HG03521 (cell line): ENCODE results near the gene TNFSF8.

Experiments used
- ATAC-seq: cut with Tn5 transposase; IDR thresholded peaks from one replicate; pipeline ENCODE4 v1.9.1; 2021; ENCODE audit warnings: mild to moderate bottlenecking, moderate library complexity; ENCODE audit not compliant: unreplicated experiment

Gene TNFSF8

DNA sequence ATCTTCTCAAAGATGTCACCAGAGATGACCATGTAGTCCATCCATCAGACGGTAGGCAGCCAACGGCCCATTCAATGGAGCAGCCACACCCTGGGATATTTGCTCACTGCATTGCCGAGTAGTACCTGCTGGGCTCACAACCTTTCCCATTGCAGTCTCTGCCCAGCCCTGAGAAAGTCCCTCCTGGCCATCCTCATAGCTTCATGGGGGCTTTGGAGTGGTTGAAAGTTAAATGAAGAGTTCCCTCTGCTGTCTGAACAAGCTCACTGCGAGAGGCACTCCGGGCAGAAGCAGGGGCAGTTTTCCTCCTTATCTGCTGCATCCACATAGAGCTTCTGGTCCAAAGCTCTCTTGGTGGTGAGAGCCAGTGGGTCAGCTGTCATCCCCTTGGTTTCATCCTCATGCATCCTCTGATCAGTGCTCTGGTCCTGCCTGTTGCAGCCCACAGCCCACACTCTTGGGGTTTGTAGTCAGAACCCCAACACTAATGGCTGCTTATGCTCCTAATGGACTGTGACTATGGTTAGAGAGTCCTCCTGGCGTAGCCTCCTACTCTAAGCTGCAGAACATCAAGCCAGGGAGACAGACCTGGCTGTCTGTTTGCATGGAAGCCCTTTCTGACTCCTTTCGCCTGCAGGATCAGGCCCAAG is 23.3 kb downstream of the TNFSF8 start:
- no peak for ATAC-seq

- no peak for ATAC-seq
These were observed 25.0 kb downstream of the TNFSF8 start for GRCh38 chr9:114905170-114905940.

- no peak for ATAC-seq
These were observed 27.4 kb downstream of the TNFSF8 start for GRCh38 chr9:114902786-114903524.

GRCh38 chr9:114900942-114901802 is 29.2 kb downstream of the TNFSF8 start:
- ATAC-seq, result no peak

- no peak for ATAC-seq
These were observed 30.4 kb downstream of the TNFSF8 start for GRCh38 chr9:114899995-114900394.

DNA sequence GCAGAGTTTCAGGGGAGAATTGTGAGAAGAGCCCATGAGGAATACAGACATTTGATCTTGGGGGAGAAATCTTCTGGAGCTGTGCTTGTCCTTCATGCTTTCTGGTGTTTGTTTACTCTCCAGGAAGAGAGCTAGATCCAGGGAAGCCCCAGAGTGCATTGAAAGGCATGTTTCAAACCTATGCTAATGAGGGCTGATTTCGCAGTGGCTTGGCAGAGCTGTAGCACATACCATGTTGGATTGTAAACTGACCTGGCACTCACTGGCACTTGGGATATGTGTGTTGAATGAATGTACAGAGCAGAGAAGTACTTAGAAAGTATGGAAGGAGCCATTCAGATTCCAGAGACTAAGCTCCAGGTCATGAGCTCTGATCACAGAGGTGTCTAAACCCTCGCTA is 30.9 kb downstream of the TNFSF8 start:
- no peak for ATAC-seq

- no peak for ATAC-seq
These were observed 31.6 kb downstream of the TNFSF8 start for GRCh38 chr9:114898741-114899140.

DNA sequence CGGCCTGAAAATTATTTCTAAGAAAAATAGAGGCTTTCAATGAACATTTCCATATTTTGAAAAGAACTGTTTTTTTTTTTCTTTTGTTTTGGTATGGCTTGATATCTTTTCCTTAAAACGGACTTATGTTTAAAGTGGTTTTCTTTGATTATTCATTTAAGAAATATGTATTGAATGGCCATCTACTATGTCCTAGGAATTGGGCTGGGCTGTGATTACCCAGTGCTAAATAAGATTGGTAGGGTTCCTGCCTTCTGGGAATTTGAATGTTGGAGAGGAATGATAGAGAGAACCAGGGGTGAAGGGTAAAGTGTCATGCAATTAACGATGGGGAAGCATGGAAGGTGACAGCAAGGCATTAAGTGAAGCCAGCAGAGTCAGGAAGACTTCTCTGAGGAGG is 33.2 kb downstream of the TNFSF8 start:
- ATAC-seq, result no peak

- ATAC-seq, result no peak
These were observed 34.0 kb downstream of the TNFSF8 start for GRCh38 chr9:114896344-114896743.

DNA sequence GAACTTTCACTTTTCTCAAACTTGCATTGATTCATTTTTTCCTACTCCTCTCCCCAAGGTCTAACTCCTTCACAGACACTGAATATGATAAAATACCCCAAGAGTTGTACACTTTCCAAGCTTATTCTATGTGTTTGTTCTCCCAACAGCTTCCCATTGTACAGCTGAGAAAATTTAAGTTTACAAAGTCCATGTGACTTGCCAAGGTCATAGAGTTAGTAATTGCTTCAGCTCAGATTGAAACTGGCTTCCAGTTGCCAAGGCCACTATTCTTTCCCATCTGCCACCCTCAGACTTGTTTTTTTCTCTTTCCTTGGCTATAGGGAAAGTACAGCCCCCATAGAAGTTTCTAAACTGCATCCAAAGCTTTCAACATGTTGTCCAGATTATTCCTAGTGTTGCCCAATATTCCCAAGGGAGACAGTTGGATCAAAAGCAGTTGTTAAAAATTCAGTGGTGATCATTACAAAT is 34.8 kb downstream of the TNFSF8 start:
- ATAC-seq, result no peak

DNA sequence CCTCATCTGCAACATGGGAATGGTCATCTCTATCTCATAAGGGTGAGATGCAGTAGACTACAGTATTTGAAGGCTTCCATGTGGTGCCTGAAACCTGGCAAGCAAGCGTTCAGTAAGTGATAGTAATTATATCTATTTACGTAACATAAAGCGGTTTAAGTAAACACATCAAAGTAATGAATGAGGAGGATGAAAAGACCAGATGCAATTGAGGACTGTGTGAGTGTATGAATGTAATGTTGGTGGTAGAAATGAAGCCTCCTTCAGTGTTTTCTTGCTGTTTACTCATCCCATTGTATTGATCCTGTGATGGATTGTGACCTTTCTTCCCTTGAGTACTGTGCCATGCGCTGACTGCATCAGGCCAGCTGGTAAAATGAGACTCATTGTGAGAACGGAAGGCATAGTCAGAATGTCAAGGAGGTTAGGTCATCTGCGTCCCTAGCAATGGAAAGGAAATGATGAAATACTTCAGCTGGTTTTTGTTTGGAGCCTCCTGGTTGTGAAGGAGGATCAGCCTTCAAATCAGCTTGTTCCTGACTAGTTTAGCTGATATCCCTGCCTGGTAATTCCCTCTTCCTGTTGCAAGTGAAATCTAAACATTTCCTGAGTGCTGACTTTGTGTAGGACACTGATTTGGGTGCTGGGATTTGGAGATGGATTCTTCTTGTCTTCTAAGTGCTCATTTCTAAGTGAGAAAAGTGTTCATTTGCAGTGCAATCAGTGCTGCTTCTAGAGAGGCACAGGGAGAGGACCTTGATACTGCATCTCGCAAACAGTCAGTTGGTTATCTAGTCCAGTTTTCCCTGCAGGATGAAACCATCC is 35.6 kb downstream of the TNFSF8 start:
- ATAC-seq, result no peak

GRCh38 chr9:114894206-114894605 is 36.2 kb downstream of the TNFSF8 start:
- ATAC-seq, result no peak

DNA sequence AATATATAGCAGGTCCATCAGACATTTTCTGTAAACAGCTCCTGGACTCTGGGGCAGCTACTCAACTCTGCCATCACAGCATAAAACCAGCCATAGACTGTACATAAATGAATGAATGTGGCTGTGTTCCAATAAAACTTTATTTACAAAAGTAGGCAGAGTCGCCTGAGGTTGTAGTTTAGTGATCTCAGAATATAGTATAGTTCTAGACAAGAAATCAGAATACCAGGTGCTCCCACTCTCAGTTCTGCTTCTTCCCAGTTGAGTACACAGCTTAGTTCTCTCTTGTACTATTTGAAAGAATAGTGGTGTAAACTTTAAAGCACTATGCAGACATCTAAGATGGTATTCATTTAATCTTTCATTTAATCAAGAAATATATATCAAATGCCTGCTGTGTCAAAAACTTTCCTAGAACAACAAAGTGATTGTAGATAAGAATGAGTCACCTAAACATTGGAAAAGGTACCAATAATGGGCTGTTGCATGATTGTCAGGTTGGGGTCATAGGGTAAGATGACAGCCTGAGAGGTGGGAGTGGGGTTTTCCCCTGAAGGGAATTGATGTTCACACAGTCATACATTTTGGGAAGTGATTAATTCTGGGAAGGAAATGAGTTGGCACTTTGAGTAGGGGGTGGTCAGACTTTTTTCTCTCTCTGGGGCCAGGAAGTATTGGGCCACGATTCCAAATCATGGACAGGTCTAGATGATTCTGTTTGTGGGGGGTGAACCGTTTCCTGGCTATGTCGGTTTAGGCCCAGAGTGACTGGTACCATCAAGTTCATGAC is 37.0 kb downstream of the TNFSF8 start:
- ATAC-seq, result no peak

- no peak for ATAC-seq
These were observed 40.6 kb downstream of the TNFSF8 start for GRCh38 chr9:114889802-114890224.

DNA sequence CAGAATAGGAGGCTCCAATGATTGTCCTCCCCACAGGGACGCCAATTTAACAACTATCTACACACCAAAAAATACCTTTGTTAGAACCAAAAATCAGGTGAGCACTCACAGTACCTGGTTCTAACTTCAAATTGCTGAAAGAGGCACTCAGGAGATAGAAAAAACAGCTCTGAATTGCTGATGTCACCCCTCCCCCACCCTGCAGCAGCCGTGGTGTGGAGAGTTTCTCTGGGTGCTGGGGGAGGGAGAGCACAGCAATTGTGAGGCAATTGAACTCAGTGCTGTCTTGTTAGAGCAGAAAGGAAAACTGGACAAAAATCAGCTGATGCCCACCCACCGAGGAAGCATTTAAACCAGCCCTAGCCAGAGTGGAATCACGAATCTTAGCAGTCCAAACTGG is 41.8 kb downstream of the TNFSF8 start:
- ATAC-seq, result no peak

GRCh38 chr9:114887963-114888362 is 42.4 kb downstream of the TNFSF8 start:
- no peak for ATAC-seq

GRCh38 chr9:114884787-114885452 is 45.5 kb downstream of the TNFSF8 start:
- ATAC-seq, result no peak

DNA sequence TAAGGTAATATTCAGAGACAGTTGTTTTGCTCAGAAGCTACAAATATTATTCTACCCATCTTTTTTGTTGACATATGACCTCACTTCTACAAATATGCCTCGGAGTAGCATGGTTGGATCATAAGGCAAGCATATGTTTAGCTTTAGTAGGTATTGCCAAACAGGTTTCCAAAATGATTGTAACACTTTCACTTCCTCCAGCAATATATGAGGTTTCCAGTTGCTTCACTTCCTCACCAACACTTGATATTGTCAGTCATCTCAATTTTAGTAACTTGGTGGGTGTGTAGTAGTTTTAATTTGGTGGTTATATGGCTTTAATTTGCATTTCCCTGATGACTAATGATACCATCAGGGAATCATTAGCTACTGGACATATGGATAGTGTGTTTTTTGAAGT is 46.7 kb downstream of the TNFSF8 start:
- ATAC-seq, result no peak
